GM12801 (cell line): ENCODE results near the gene NSL1.

Source experiments
- TF ChIP-seq, protein P1 (sequence below): IDR thresholded peaks from one replicate; pipeline ENCODE4 v1.5.1; 2011; ENCODE audit warnings: control low read depth; ENCODE audit not compliant: insufficient read length; ENCODE audit errors: extremely low read depth

The NSL1 gene

GRCh38 chr1:212680680-212681389 is 110.7 kb downstream of the NSL1 start:
- TF ChIP-seq, protein P1, sequence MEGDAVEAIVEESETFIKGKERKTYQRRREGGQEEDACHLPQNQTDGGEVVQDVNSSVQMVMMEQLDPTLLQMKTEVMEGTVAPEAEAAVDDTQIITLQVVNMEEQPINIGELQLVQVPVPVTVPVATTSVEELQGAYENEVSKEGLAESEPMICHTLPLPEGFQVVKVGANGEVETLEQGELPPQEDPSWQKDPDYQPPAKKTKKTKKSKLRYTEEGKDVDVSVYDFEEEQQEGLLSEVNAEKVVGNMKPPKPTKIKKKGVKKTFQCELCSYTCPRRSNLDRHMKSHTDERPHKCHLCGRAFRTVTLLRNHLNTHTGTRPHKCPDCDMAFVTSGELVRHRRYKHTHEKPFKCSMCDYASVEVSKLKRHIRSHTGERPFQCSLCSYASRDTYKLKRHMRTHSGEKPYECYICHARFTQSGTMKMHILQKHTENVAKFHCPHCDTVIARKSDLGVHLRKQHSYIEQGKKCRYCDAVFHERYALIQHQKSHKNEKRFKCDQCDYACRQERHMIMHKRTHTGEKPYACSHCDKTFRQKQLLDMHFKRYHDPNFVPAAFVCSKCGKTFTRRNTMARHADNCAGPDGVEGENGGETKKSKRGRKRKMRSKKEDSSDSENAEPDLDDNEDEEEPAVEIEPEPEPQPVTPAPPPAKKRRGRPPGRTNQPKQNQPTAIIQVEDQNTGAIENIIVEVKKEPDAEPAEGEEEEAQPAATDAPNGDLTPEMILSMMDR: no peak

DNA sequence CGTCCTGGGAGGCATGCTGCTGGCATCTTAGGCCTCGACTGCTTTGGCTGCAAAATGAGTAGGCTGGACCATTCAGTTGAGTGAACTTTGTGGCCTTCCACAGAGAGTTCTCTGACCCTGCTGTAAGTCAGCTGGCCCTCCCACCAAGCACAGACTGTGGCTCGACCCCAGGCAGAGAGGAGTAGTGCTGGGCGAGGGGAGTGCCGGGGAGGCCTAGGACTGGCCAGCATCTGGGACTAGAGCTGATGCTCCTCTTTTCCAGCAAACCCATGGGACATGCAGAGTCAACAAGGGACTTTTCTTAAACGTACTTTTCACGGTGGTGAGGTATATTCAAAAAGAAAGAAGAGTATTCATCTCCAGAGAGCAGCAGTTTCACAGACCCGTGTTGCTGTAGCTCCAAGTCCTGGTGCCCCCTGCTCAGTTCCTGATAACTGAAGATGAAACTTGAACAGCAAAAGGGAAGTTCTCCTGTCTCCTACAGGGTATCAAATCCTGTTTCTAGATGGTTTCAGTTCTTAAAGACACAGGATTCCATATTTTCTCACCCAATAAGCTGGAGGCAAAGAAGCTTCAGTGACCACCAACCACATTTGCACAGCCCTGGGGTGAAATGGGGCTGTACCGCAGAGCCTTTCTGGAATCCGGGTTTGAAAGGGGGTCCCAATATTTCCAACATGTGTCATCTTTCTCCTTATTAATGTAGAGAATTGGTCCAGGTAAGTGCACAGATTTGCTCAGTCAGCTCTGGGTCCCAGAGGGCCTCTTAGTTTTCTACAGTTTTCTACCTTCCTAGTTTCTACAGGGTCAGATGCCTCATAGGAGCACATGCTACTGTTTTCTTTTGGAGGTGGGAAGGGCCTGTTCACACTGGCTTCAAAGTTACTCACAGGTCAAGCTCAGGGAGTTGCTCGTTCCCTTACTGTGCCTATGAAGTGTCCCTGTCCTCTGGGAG is 112.8 kb downstream of the NSL1 start:
- TF ChIP-seq, protein P1: no peak

DNA sequence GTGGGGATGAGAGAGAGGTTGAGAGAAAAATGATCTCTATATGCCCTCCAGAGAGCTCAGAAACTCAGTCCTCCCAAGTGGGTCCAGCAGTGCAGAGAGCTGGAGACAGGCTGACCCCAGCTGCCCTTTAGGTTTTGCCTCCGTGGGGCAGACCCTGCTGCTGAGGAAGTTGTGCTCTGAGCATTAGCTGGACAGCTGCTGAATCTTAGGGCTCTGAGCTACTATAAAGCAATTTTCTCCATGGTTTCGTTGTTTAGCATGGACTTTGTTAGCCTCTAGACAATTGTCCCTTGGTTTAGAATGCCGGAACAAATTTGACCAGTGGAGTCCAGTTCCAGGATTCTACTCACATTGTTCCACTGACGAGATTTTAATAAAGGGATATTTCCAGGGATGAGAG is 114.0 kb downstream of the NSL1 start:
- TF ChIP-seq, protein P1: no peak

- TF ChIP-seq, protein P1: no peak
Measured at GRCh38 chr1:212677136-212677535, 114.4 kb downstream of the NSL1 start.
